CD4-positive, alpha-beta T cell (primary cell): ENCODE results near the gene KMT5C. TPM values are rescaled to one million over a fixed set of nuclear protein-coding genes. Genes with fewer than 3 reads are reported as not detected.

Experiments
- ATAC-seq: fragments of 200-7000 bp; cut with Tn5 transposase; one replicate; pipeline ENCODE4 v1.10.0; 2022; ENCODE audit warnings: mild to moderate bottlenecking; ENCODE audit not compliant: poor library complexity
- CTCF ChIA-PET: fragments of 350-600 bp; sonication (Branson Sonifier 250); formaldehyde crosslinking; loops from one replicate; lab custom pipeline; 2021; ENCODE audit warnings: antibody characterized with exemption, inconsistent platforms; lab: Charles Lee
- POLR2A ChIA-PET: fragments of 350-600 bp; sonication (Branson Sonifier 250); formaldehyde crosslinking; loops from one replicate; lab custom pipeline; 2021; ENCODE audit warnings: antibody characterized with exemption, inconsistent platforms; lab: Charles Lee
- DNase-seq, 14 experiments: peaks; one replicate each; pipeline ENCODE4 v3.0.0-alpha.2; 2013 to 2020; ENCODE audit warnings: mixed read lengths in 2 of 14
- H3K27ac ChIP-seq, 2 donors: one replicate each; pipeline versions ENCODE4 v1.5.1 to v1.7.0; 2013; ENCODE audit warnings: low read length in 2 of 2, low read depth in 1 of 2, mild to moderate bottlenecking in 1 of 2
- H3K27me3 ChIP-seq, 2 experiments: 1 replicate in 1 of 2; 2 replicates in 1 of 2; pipeline versions ENCODE4 v1.6.1 to v1.7.0; 2013; ENCODE audit warnings: low read length in 2 of 2, control low read depth in 1 of 2, mild to moderate bottlenecking in 1 of 2, moderate library complexity in 1 of 2; ENCODE audit not compliant: insufficient read depth in 2 of 2, control insufficient read depth in 1 of 2
- H3K36me3 ChIP-seq: one replicate; pipeline ENCODE4 v1.6.1; 2013; ENCODE audit warnings: low read length, control low read depth; ENCODE audit not compliant: insufficient read depth
- H3K4me1 ChIP-seq: one replicate; pipeline ENCODE4 v1.6.1; 2013; ENCODE audit warnings: low read length, control low read depth; ENCODE audit not compliant: insufficient read depth
- H3K4me3 ChIP-seq: one replicate; pipeline ENCODE4 v1.5.1; 2013; ENCODE audit warnings: mild to moderate bottlenecking, low read length, moderate library complexity
- H3K9me3 ChIP-seq, 2 experiments: 1 replicate in 1 of 2; 2 replicates in 1 of 2; pipeline versions ENCODE4 v1.6.1 to v1.7.0; 2013; ENCODE audit warnings: low read length in 2 of 2, mild to moderate bottlenecking in 2 of 2, control low read depth in 1 of 2, moderate library complexity in 1 of 2; ENCODE audit not compliant: control insufficient read depth in 1 of 2, insufficient read depth in 1 of 2
- H3K27ac Mint-ChIP-seq: one replicate; pipeline ENCODE4 v1.8.0; 2020; ENCODE audit warnings: mixed read lengths
- H3K27me3 Mint-ChIP-seq: one replicate; pipeline ENCODE4 v1.8.0; 2021; ENCODE audit warnings: mixed read lengths
- H3K36me3 Mint-ChIP-seq: one replicate; pipeline ENCODE4 v1.8.0; 2021; ENCODE audit warnings: low read depth, mixed read lengths
- H3K4me1 Mint-ChIP-seq: one replicate; pipeline ENCODE4 v1.8.0; 2021; ENCODE audit warnings: low read depth, mixed read lengths
- H3K4me3 Mint-ChIP-seq: one replicate; pipeline ENCODE4 v1.8.0; 2020; ENCODE audit warnings: mild to moderate bottlenecking, mixed read lengths
- H3K9me3 Mint-ChIP-seq: one replicate; pipeline ENCODE4 v1.8.0; 2020; ENCODE audit warnings: mixed read lengths
- intact Hi-C, 2 experiments: fragments of 100-400 bp; cut with DNase I in 1 of 2; cut with micrococcal nuclease in 1 of 2; formaldehyde crosslinking; loops; one replicate each; pipeline versions ENCODE4 v1.15.1 to v1.9.0; 2023 to 2025; cut with DNase I, micrococcal nuclease
- total RNA-seq, 174 experiments: library from RNA in 2 of 174; stranded (reverse) in 2 of 174; gene quantifications; one replicate each; pipeline ENCODE4 v1.2.3 and lab custom pipeline; 2021 to 2026
- TF ChIP-seq, protein P1 (sequence below): fragments of 200-600 bp; IDR thresholded peaks from one replicate; pipeline ENCODE4 v1.8.0; 2022; ENCODE audit warnings: antibody characterized with exemption, mild to moderate bottlenecking

The KMT5C gene
- total RNA-seq, 2 experiments from 2014 or later = 113 to 115 TPM

DNA sequence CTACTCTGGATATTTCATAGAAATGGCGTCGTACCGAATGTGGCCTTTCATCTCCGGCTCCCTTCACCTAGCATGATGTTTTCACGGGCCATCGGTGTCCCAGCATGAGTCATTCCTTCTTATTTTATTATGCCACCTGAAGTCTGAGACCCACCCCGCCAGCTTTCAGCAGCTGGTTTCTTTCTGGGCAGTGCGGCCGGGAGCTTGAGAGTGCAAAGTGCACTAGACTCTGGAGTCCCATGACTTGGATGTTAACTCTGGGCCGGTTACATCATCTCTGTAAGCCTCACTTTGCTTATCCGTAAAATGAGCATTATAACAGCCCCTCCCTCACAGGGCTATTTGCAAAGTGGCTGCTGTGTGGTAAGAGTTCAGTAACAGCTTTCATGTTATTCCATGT lies 5.8 kb upstream of the KMT5C start:
- Mint-ChIP-seq H3K27me3 (peaks cover 29% of the 10 kb centered on the region), H3K4me3 (no peak overlapping the region), H3K9me3 (no peaks in the 10 kb centered on the region), H3K27ac (no peak overlapping the region), H3K36me3 (peaks cover 6% of the 10 kb centered on the region), H3K4me1 (peaks cover 7% of the 10 kb centered on the region)
- Histone ChIP-seq H3K9me3 (no peaks in the 10 kb centered on the region), H3K36me3 (no peaks in the 10 kb centered on the region), H3K27ac (no peak overlapping the region), H3K4me3 (no peak overlapping the region), H3K4me1 (peaks cover 9% of the 10 kb centered on the region), H3K27me3 (peaks cover 0 to 6% of the 10 kb centered on the region in 2 experiments)
- DNase-seq = no peak
- ChIA-PET CTCF (no interaction called here), POLR2A (no interaction called here)
- intact Hi-C loops = no loop called here
- TF ChIP-seq, protein P1, sequence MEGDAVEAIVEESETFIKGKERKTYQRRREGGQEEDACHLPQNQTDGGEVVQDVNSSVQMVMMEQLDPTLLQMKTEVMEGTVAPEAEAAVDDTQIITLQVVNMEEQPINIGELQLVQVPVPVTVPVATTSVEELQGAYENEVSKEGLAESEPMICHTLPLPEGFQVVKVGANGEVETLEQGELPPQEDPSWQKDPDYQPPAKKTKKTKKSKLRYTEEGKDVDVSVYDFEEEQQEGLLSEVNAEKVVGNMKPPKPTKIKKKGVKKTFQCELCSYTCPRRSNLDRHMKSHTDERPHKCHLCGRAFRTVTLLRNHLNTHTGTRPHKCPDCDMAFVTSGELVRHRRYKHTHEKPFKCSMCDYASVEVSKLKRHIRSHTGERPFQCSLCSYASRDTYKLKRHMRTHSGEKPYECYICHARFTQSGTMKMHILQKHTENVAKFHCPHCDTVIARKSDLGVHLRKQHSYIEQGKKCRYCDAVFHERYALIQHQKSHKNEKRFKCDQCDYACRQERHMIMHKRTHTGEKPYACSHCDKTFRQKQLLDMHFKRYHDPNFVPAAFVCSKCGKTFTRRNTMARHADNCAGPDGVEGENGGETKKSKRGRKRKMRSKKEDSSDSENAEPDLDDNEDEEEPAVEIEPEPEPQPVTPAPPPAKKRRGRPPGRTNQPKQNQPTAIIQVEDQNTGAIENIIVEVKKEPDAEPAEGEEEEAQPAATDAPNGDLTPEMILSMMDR = no peak
- no peak for ATAC-seq

DNA sequence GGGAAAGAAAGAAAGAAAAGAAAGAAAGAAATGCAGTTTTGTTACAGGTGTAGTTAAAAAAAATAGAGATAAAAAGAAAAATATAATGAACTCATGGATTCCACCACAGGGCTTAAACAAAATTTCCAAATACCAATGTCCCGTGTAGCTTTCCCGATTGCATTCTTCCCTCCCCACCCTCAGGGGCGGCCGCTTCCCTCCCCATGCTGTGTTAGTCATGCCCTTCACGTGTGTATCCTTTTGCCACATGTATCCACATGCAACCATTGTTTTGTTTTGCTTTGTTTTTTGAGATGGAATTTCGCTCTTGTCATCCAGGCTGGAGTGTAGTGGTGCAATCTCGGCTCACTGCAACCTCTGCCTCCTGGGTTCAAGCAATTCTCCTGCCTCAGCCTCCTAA lies 3.6 kb upstream of the KMT5C start:
- no peaks in the 10 kb centered on the region for H3K9me3 Mint-ChIP-seq
- peaks cover 21% of the 10 kb centered on the region for H3K4me1 Mint-ChIP-seq
- ATAC-seq (no peak), DNase-seq (no peak)
- Histone ChIP-seq H3K4me1 (peaks cover 26% of the 10 kb centered on the region), H3K27ac (no peak overlapping the region), H3K9me3 (no peaks in the 10 kb centered on the region), H3K27me3 (peaks cover 4 to 6% of the 10 kb centered on the region in 2 experiments), H3K36me3 (no peaks in the 10 kb centered on the region), H3K4me3 (no peak overlapping the region)
- peaks cover 28% of the 10 kb centered on the region for H3K27me3 Mint-ChIP-seq
- peaks cover 16% of the 10 kb centered on the region for H3K36me3 Mint-ChIP-seq
- POLR2A ChIA-PET = no interaction called here
- TF ChIP-seq, protein P1 = no peak
- intact Hi-C loops = loop anchor here in 1 of 2 experiments (5.0 kb wide), 1 partner anchor 71 kb away; the partner anchor contains the start of gene UBE2S
- H3K27ac Mint-ChIP-seq = peak overlapping the region; percentile 99
- CTCF ChIA-PET = interaction anchor here (3.5 kb wide), 1 partner anchor 35 kb away, joined by 21 read pairs; no protein-coding TSS in a partner anchor
- peak overlapping the region; percentile 4 for H3K4me3 Mint-ChIP-seq

DNA sequence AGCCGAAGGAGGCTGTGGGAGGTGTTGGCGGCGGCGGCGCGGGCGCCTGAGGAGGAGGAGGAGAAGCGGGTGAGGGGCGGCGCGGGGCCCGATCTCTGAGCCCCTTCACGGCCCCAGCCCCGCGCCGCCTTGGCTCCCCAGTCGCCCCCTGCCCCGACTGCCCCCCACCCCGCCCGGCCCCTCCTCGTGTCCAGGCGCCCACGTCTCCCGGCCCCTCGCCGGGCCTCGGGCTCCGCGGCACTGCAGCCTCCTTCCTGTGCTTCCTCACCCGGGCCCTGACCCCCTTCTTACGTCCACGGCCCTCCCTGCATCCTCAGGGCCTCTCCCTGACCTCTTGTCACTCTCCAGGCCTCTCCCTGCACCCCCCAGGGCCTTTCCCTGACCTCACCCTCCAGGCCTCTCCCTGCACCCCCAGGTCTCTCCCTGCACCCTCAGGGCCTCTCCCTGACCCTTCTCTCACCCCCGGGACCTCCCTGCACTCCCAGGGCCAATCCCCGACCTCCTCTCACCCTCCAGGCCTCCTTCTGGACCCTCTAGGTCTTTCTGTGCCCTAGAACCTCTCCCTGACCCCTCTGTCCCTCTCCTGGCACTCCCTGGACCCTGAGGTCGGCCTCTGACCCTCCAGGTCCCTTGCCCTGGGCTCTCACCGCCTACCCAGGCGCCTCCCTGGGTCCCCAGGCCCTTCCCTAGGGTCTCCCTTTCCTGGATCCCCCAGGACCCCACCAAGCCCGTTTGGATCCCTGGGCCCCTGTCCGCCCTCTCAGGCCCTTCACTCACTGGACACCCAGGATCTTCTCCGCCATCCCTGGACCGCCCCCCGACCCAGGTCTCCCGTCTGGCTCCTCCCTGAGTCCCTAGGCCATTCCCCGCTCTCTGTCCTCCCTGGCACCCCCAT lies 460 bp downstream of the KMT5C start:
- Histone ChIP-seq H3K27me3 (peaks cover 3 to 4% of the 10 kb centered on the region in 2 experiments), H3K27ac (peak overlapping the region; percentile 45 to 73), H3K4me1 (peaks cover 32% of the 10 kb centered on the region), H3K9me3 (no peaks in the 10 kb centered on the region), H3K4me3 (peak overlapping the region; percentile 71), H3K36me3 (peaks cover 8% of the 10 kb centered on the region)
- H3K27ac Mint-ChIP-seq = peak overlapping the region; percentile 99
- no peaks in the 10 kb centered on the region for H3K9me3 Mint-ChIP-seq
- peak overlapping the region; percentile 98 for H3K4me3 Mint-ChIP-seq
- no peak for ATAC-seq
- CTCF ChIA-PET = interaction anchor here (0.7 to 3.5 kb wide), 6 partner anchors 8 to 44 kb away, joined by 3 to 21 read pairs (median 4); partner anchors contain the start of gene TMEM238
- TF ChIP-seq, protein P1 = no peak
- POLR2A ChIA-PET = interaction anchor here (0.8 to 2.0 kb wide), 28 partner anchors 11 to 892 kb away, joined by 3 to 43 read pairs (median 7); partner anchors contain the start of genes FIZ1, HSPBP1, NAT14 and PPP1R12C
- H3K27me3 Mint-ChIP-seq = peaks cover 22% of the 10 kb centered on the region
- intact Hi-C loops = loop anchor here (1.0 to 5.0 kb wide), 8 partner anchors 14 to 259 kb away; partner anchors contain the start of genes COX6B2 (in 2 of the 2), RPL28 (in 2 of the 2), FIZ1 (in 1 of the 2) and PPP6R1 (in 1 of the 2)
- DNase-seq = peak in 5 of 14 experiments; percentile 9 to 54 (median 10)
- peaks cover 25% of the 10 kb centered on the region for H3K36me3 Mint-ChIP-seq
- peaks cover 21% of the 10 kb centered on the region for H3K4me1 Mint-ChIP-seq
